ENCODE measurements around the gene NUB1.

- TF ChIP-seq POLR2AphosphoS5 (IDR thresholded peaks at IDR 0.05) (no peak), POLR2A (IDR thresholded peaks at IDR 0.05; ENCODE audit: low read depth) (no peak), CTCF (IDR thresholded peaks at IDR 0.05) (no peak), EP300 (IDR thresholded peaks at IDR 0.05) (no peak)
Observed at GRCh38 chr7:151425670-151426440, 84.2 kb downstream of the NUB1 start.
